ENCODE measurements around the gene ZNF862. TPM values are rescaled to one million over a fixed set of nuclear protein-coding genes. Genes with fewer than 3 reads are reported as not detected.
A peak's percentile ranks its signal among the peaks of the same experiment; 100 is the strongest.

ZNF862 gene
- total RNA-seq, 1 donor from 2014 or later = 10.4 TPM

GRCh38 chr7:149882248-149883047 lies 44.3 kb downstream of the ZNF862 start:
- no peak for DNase-seq
- Histone ChIP-seq H3K4me1 (peaks cover 67% of the 10 kb centered on the region), H3K4me3 (no peak overlapping the region), H3K36me3 (peaks cover 6% of the 10 kb centered on the region), H3K27me3 (ENCODE audit: low read depth) (no peaks in the 10 kb centered on the region), H3K9me3 (replicated peaks) (no peaks in the 10 kb centered on the region), H3K27ac (replicated peaks) (peak overlapping the region; percentile 77)
- intact Hi-C loops (cut with micrococcal nuclease) = no loop called here
- no peak for TF ChIP-seq CTCF (IDR thresholded peaks at IDR 0.05; ENCODE audit: borderline replicate concordance)

DNA sequence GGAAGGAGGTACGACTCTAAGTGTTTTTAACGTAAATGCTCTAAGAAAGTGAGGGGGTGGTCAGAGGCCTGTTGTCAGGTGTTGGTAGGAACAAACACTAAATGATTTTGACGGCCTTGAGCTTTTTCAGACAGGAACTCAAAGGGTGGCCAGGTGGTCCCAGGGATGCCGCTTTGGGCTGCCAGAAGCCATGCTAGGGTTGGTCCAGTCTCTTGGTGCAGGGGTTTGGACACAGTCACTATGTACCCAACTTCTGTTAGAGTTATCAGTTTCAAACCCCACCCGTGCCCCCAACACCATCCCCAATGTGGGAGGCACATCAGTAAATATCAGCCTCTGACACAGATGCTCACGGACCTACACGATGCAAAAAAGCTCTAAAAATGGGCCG lies 44.9 kb downstream of the ZNF862 start:
- no peak for TF ChIP-seq CTCF (IDR thresholded peaks at IDR 0.05; ENCODE audit: borderline replicate concordance)
- DNase-seq = no peak
- Histone ChIP-seq H3K27ac (replicated peaks) (peak overlapping the region; percentile 77), H3K4me1 (peaks cover 67% of the 10 kb centered on the region), H3K36me3 (peaks cover 2% of the 10 kb centered on the region), H3K9me3 (replicated peaks) (no peaks in the 10 kb centered on the region), H3K27me3 (ENCODE audit: low read depth) (no peaks in the 10 kb centered on the region), H3K4me3 (no peak overlapping the region)
- intact Hi-C loops (cut with micrococcal nuclease) = no loop called here

DNA sequence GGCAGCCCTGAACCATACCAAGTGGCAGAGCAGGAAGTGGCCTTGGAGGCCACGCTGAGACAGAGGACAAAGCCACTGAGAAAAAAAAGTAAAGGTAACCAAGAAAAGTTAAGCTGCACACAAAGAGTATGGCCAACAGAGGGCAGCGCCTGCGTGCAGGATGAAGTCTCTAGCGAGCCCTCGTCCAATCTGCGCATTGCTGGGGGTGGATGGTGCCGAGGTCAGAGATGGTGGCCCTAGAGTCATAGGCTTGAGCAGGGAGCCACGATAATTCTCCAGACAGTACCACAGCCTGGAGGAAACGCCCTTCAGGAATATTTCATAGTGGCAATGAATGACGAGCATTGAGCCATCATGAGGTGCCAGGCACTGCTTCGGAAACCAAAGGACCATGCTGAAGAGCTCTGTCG lies 45.3 kb downstream of the ZNF862 start:
- peak; percentile 66 for DNase-seq
- intact Hi-C loops (cut with micrococcal nuclease) = no loop called here

DNA sequence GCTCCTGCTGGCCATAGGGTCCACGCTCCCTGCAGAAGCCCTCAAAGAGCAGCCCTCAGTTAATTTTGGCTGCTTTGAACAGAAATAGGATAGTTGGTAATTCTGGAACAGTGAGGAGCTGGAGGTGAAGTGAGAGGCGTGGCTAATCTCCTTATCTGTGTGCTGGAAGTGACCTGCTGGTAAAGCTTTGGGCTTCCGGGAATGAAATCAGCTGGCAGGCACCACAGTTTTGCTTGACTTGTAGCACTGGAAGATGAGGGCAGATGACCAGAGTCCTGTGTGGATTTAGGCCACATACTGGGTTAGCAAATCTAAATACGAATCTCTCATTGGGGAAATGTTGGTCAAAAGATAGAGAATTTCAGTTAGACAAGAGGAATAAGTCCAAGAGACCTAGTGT lies 45.8 kb downstream of the ZNF862 start:
- H3K9me3 ChIP-seq (replicated peaks) = no peaks in the 10 kb centered on the region
- no peak for TF ChIP-seq CTCF (IDR thresholded peaks at IDR 0.05; ENCODE audit: borderline replicate concordance)
- no peaks in the 10 kb centered on the region for H3K27me3 ChIP-seq (ENCODE audit: low read depth)
- peaks cover 67% of the 10 kb centered on the region for H3K4me1 ChIP-seq
- intact Hi-C loops (cut with micrococcal nuclease) = no loop called here
- no peaks in the 10 kb centered on the region for H3K36me3 ChIP-seq
- no peak for DNase-seq
- peak overlapping the region; percentile 17 for H3K4me3 ChIP-seq
- peak overlapping the region; percentile 77 for H3K27ac ChIP-seq (replicated peaks)

More for the DNA sequence above, 45.3 kb downstream of the ZNF862 start:
- peak; percentile 76 for TF ChIP-seq CTCF (IDR thresholded peaks at IDR 0.05; ENCODE audit: borderline replicate concordance)
- H3K9me3 ChIP-seq (replicated peaks) = no peaks in the 10 kb centered on the region
- peak overlapping the region; percentile 17 for H3K4me3 ChIP-seq
- peaks cover 67% of the 10 kb centered on the region for H3K4me1 ChIP-seq
- peak overlapping the region; percentile 77 for H3K27ac ChIP-seq (replicated peaks)
- H3K36me3 ChIP-seq = no peaks in the 10 kb centered on the region
- no peaks in the 10 kb centered on the region for H3K27me3 ChIP-seq (ENCODE audit: low read depth)

- peak overlapping the region; percentile 77 for H3K27ac ChIP-seq (replicated peaks)
- intact Hi-C loops (cut with micrococcal nuclease) = no loop called here
- H3K4me1 ChIP-seq = peaks cover 67% of the 10 kb centered on the region
- no peak for TF ChIP-seq CTCF (IDR thresholded peaks at IDR 0.05; ENCODE audit: borderline replicate concordance)
- H3K27me3 ChIP-seq (ENCODE audit: low read depth) = no peaks in the 10 kb centered on the region
- H3K4me3 ChIP-seq = no peak overlapping the region
- no peaks in the 10 kb centered on the region for H3K36me3 ChIP-seq
- no peaks in the 10 kb centered on the region for H3K9me3 ChIP-seq (replicated peaks)
- peak; percentile 61 for DNase-seq
These were observed 46.4 kb downstream of the ZNF862 start for GRCh38 chr7:149884541-149884940.

Data from left ventricle myocardium inferior (tissue), 1 donor.